ENCODE measurements around the gene TTLL11.
A peak's percentile ranks its signal among the peaks of the same experiment; 100 is the strongest.

TTLL11 gene, protein sequence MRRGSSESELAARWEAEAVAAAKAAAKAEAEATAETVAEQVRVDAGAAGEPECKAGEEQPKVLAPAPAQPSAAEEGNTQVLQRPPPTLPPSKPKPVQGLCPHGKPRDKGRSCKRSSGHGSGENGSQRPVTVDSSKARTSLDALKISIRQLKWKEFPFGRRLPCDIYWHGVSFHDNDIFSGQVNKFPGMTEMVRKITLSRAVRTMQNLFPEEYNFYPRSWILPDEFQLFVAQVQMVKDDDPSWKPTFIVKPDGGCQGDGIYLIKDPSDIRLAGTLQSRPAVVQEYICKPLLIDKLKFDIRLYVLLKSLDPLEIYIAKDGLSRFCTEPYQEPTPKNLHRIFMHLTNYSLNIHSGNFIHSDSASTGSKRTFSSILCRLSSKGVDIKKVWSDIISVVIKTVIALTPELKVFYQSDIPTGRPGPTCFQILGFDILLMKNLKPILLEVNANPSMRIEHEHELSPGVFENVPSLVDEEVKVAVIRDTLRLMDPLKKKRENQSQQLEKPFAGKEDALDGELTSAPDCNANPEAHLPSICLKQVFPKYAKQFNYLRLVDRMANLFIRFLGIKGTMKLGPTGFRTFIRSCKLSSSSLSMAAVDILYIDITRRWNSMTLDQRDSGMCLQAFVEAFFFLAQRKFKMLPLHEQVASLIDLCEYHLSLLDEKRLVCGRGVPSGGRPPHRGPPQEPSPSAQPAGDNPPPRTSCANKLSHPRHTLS

GRCh38 chr9:122092611-122093506 lies at the start of gene TTLL11:
TTLL11 (minus strand) TSS chr9:122093308; CDS start chr9:122093148, 160 bp downstream.
- DNase-seq (ENCODE audit: low read depth): peak; percentile 93
- peak within 1 kb of the TSS; percentile 62 for H3K4me3 ChIP-seq (ENCODE audit: low read depth, low read length)
- TF ChIP-seq CTCF (IDR thresholded peaks at IDR 0.05; ENCODE audit: low read depth, low read length): no peak
- peak; percentile 79 for TF ChIP-seq MYC (IDR thresholded peaks at IDR 0.05; ENCODE audit: low read depth, low read length)
- TF ChIP-seq MAX (IDR thresholded peaks at IDR 0.05; ENCODE audit: low read depth, low read length): peak; percentile 97

- H3K4me3 ChIP-seq (ENCODE audit: low read depth, low read length): no peak overlapping the region
- TF ChIP-seq CTCF (IDR thresholded peaks at IDR 0.05; ENCODE audit: low read depth, low read length): no peak
- TF ChIP-seq MAX (IDR thresholded peaks at IDR 0.05; ENCODE audit: low read depth, low read length): no peak
- no peak for TF ChIP-seq MYC (IDR thresholded peaks at IDR 0.05; ENCODE audit: low read depth, low read length)
- no peak for TF ChIP-seq POLR2A (IDR thresholded peaks at IDR 0.05; ENCODE audit: extremely low read depth, insufficient read length)
- DNase-seq (ENCODE audit: low read depth): no peak
These were observed 48.6 kb upstream of the TTLL11 start for GRCh38 chr9:122141671-122142070.

GRCh38 chr9:122140368-122141193 lies 47.5 kb upstream of the TTLL11 start:
- TF ChIP-seq CTCF (IDR thresholded peaks at IDR 0.05; ENCODE audit: low read depth, low read length): no peak
- no peak for TF ChIP-seq MYC (IDR thresholded peaks at IDR 0.05; ENCODE audit: low read depth, low read length)
- no peak for TF ChIP-seq POLR2A (IDR thresholded peaks at IDR 0.05; ENCODE audit: extremely low read depth, insufficient read length)
- no peak for TF ChIP-seq MAX (IDR thresholded peaks at IDR 0.05; ENCODE audit: low read depth, low read length)
- no peak overlapping the region for H3K4me3 ChIP-seq (ENCODE audit: low read depth, low read length)
- no peak for DNase-seq (ENCODE audit: low read depth)

DNA sequence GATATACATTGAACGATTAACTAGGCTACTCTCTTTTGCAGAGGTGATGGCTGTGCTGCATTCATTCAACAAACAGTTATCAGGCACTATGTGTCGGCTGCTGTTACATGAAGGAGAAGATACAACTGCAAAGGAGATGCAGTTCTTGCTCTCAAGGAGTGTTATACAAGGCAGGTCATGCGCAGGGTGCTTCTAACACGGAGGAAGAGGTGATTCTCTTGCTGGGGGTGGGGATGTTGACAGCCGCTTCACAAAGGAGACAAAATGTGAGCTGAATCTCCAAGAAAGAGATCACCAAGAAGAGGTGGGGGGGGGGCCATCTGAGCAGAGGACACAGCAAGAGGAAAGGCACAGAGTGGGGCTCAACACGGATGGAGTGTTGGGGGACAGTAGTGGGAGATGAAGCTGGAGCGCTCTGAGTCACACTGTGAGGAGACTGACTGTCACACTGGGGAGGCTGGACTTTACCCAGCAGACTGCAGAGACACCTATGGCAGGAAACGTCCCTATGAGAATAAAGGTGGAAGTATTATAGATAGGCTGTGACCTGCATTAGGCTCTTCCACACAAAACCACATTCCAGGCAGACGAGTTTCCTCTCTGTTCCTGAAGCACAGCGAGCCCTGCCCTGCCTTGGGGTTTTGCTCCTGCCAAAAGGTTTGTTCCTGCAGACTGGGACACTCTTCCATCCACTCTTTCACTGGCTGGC lies 45.6 kb upstream of the TTLL11 start:
- H3K4me3 ChIP-seq (ENCODE audit: low read depth, low read length): no peak overlapping the region
- TF ChIP-seq POLR2A (IDR thresholded peaks at IDR 0.05; ENCODE audit: extremely low read depth, insufficient read length): no peak
- TF ChIP-seq MYC (IDR thresholded peaks at IDR 0.05; ENCODE audit: low read depth, low read length): no peak
- TF ChIP-seq CTCF (IDR thresholded peaks at IDR 0.05; ENCODE audit: low read depth, low read length): no peak
- no peak for TF ChIP-seq MAX (IDR thresholded peaks at IDR 0.05; ENCODE audit: low read depth, low read length)
- DNase-seq (ENCODE audit: low read depth): no peak
